Measurements from ENCODE around the gene BEX5. TPM values are rescaled to one million over a fixed set of nuclear protein-coding genes. Genes with fewer than 3 reads are reported as not detected.

The BEX5 gene
- total and polyA plus RNA-seq, 2 of the 8 experiments (the other 6 are each of a cell fraction or from before 2014, with no cell fraction given) = 0.15 to 9.9 TPM

DNA sequence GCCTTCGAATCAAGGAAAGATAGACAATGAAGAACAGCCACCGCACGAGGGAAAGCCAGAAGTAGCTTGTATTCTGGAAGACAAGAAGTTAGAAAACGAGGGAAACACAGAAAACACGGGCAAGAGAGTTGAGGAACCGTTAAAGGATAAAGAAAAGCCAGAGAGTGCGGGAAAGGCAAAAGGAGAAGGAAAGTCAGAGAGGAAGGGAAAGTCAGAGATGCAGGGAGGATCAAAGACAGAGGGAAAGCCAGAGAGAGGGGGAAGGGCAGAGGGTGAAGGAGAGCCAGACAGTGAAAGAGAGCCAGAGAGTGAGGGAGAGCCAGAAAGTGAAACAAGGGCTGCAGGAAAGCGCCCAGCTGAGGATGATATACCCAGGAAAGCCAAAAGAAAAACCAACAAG is 28.9 kb downstream of the BEX5 start:
- H3K23me2 ChIP-seq (ENCODE audit: low read depth, low read length) = peaks cover 5% of the 10 kb centered on the region; the same call in 1 of the 2 replicates
- 81% methylated on average over 4 of the region's 8 CpGs; no CpG with 5 or more reads in 1 of the 2 experiments for WGBS, 2 experiments (ENCODE audit: extremely low coverage in 1 of 2, insufficient coverage in 1 of 2, insufficient read length in 1 of 2, insufficient replicate concordance in 2 of 2, low coverage in 1 of 2, low lambda C conversion rate in 2 of 2, missing lambda C conversion rate in 1 of 2)
- no peak overlapping the region for H4K5ac ChIP-seq (ENCODE audit: insufficient read length, low read depth, low read length)
- no peak overlapping the region for H3K4me3 ChIP-seq (ENCODE audit: extremely low read depth in 1 of 4, insufficient read depth in 2 of 4, low read depth in 3 of 4, low read length in 4 of 4)
- H2BK12ac ChIP-seq (ENCODE audit: low read depth, low read length) = no peak overlapping the region
- H3K56ac ChIP-seq (replicated peaks; ENCODE audit: insufficient read length, low read depth, low read length) = no peak overlapping the region
- no peak overlapping the region for H2BK120ac ChIP-seq (replicated peaks; ENCODE audit: low read depth, low read length)
- no peak overlapping the region for H3K23ac ChIP-seq (ENCODE audit: insufficient read length)
- peaks cover 0 to 3% (median 0%) of the 10 kb centered on the region in 4 experiments; a peak in 1 of 7 replicates for H3K4me1 ChIP-seq (replicated peaks in 1 of 4; ENCODE audit: control insufficient read depth in 3 of 4, insufficient read depth in 4 of 4, low read length in 3 of 4)
- no peak for FAIRE-seq
- peaks cover 14 to 27% of the 10 kb centered on the region in 2 experiments; a peak in 3 of 4 replicates for H3K9me3 ChIP-seq (ENCODE audit: insufficient read depth in 2 of 2, low read depth in 1 of 2, low read length in 1 of 2)
- peak overlapping the region in 1 of 2 experiments; percentile 73; a peak in 1 of 4 replicates for H3K4me2 ChIP-seq (ENCODE audit: insufficient read depth in 1 of 2, low read depth in 2 of 2, low read length in 2 of 2)
- POLR2A ChIA-PET (ENCODE audit: partially characterized antibody) = no interaction called here
- H3K9ac ChIP-seq (replicated peaks in 1 of 4; ENCODE audit: extremely low read depth in 1 of 4, low read depth in 3 of 4, low read length in 3 of 4) = no peak overlapping the region
- no peak overlapping the region for H4K8ac ChIP-seq (ENCODE audit: extremely low read depth, insufficient read depth, low read length)
- H2BK20ac ChIP-seq (ENCODE audit: low read length) = no peak overlapping the region
- no peak overlapping the region for H2AFZ ChIP-seq (ENCODE audit: low read length)
- H4K20me1 ChIP-seq (replicated peaks in 1 of 2; ENCODE audit: control insufficient read depth in 1 of 2, insufficient read depth in 2 of 2, low read length in 2 of 2) = no peaks in the 10 kb centered on the region
- no peak overlapping the region for H2AK5ac ChIP-seq (ENCODE audit: low read depth, low read length)
- no peaks in the 10 kb centered on the region for H3K79me2 ChIP-seq (ENCODE audit: control insufficient read depth in 1 of 2, insufficient read depth in 2 of 2, low read length in 2 of 2)
- no peak overlapping the region for H2BK5ac ChIP-seq (ENCODE audit: low read depth, low read length)
- DNase-seq (ENCODE audit: low read depth in 1 of 2, low spot score in 2 of 2) = no peak
- H3K27me3 ChIP-seq (replicated peaks in 1 of 4; ENCODE audit: control insufficient read depth in 3 of 4, extremely low read depth in 1 of 4, insufficient read depth in 3 of 4, low read length in 3 of 4) = no peaks in the 10 kb centered on the region
- no peak overlapping the region for H3K18ac ChIP-seq (ENCODE audit: extremely low read depth, low read length)
- no peak overlapping the region for H3K14ac ChIP-seq (ENCODE audit: insufficient read length)
- no peak overlapping the region for H4K91ac ChIP-seq (replicated peaks; ENCODE audit: insufficient read length, low read length)
- no peaks in the 10 kb centered on the region for H3K79me1 ChIP-seq (ENCODE audit: low read depth, low read length)
- no peak overlapping the region for H3K4ac ChIP-seq (replicated peaks; ENCODE audit: insufficient read length, low read depth, low read length)
- no peak overlapping the region for H3K27ac ChIP-seq (ENCODE audit: low read depth, low read length)
- CTCF ChIA-PET (ENCODE audit: partially characterized antibody) = no interaction called here
- H2BK15ac ChIP-seq (ENCODE audit: low read length) = no peak overlapping the region
- TF ChIP-seq CTBP2 (IDR thresholded peaks at IDR 0.05; ENCODE audit: borderline replicate concordance, insufficient read depth, insufficient read length, low read length) (no peak), SIRT6 (IDR thresholded peaks at IDR 0.05; ENCODE audit: low read length) (no peak), CREB1 (IDR thresholded peaks at IDR 0.05) (no peak)
- H3K36me3 ChIP-seq (ENCODE audit: control insufficient read depth in 2 of 4, insufficient read depth in 4 of 4, low read length in 3 of 4) = no peaks in the 10 kb centered on the region

Data from H1 (cell line).